ENCODE data around the gene NPHP4.

NPHP4 gene

GRCh38 chr1:5879421-5879820, 112.8 kb downstream of the NPHP4 start:
- Histone ChIP-seq H3K36me3 (ENCODE audit: control insufficient read depth, insufficient read depth, low read length) (peaks cover 17% of the 10 kb centered on the region), H3K4me3 (ENCODE audit: extremely low read depth, insufficient read depth, low read length, poor library complexity, severe bottlenecking) (no peak overlapping the region), H3K4me1 (ENCODE audit: control insufficient read depth, insufficient read depth, low read length, poor library complexity, severe bottlenecking) (peaks cover 4% of the 10 kb centered on the region), H3K9me3 (ENCODE audit: control insufficient read depth, low read length) (no peaks in the 10 kb centered on the region), H3K27ac (ENCODE audit: low read depth, low read length, severe bottlenecking) (no peak overlapping the region)
- 73 to 100% methylated on average over 2 to 7 of the region's 7 CpGs for WGBS, 2 experiments (ENCODE audit: insufficient coverage in 2 of 2)

GRCh38 chr1:5878971-5879370, 113.3 kb downstream of the NPHP4 start:
- Histone ChIP-seq H3K4me1 (ENCODE audit: control insufficient read depth, insufficient read depth, low read length, poor library complexity, severe bottlenecking) (peaks cover 4% of the 10 kb centered on the region), H3K27ac (ENCODE audit: low read depth, low read length, severe bottlenecking) (no peak overlapping the region), H3K36me3 (ENCODE audit: control insufficient read depth, insufficient read depth, low read length) (peaks cover 17% of the 10 kb centered on the region), H3K9me3 (ENCODE audit: control insufficient read depth, low read length) (no peaks in the 10 kb centered on the region), H3K4me3 (ENCODE audit: extremely low read depth, insufficient read depth, low read length, poor library complexity, severe bottlenecking) (no peak overlapping the region)
- WGBS, 2 experiments (ENCODE audit: insufficient coverage in 2 of 2), result 79 to 83% methylated on average over 3 to 4 of the region's 4 CpGs

- Histone ChIP-seq H3K4me3 (ENCODE audit: extremely low read depth, insufficient read depth, low read length, poor library complexity, severe bottlenecking) (no peak overlapping the region), H3K36me3 (ENCODE audit: control insufficient read depth, insufficient read depth, low read length) (peaks cover 21% of the 10 kb centered on the region)
- WGBS, 2 experiments (ENCODE audit: insufficient coverage in 2 of 2), result 89 to 92% methylated on average over 18 to 19 of the region's 20 CpGs
Measured at GRCh38 chr1:5877683-5878530, 114.3 kb downstream of the NPHP4 start.

GRCh38 chr1:5877001-5877400, 115.2 kb downstream of the NPHP4 start:
- 86 to 89% methylated on average over 19 to 22 of the region's 22 CpGs for WGBS, 2 experiments (ENCODE audit: insufficient coverage in 2 of 2)
- Histone ChIP-seq H3K36me3 (ENCODE audit: control insufficient read depth, insufficient read depth, low read length) (peaks cover 25% of the 10 kb centered on the region), H3K4me1 (ENCODE audit: control insufficient read depth, insufficient read depth, low read length, poor library complexity, severe bottlenecking) (peaks cover 4% of the 10 kb centered on the region), H3K9me3 (ENCODE audit: control insufficient read depth, low read length) (no peaks in the 10 kb centered on the region), H3K27ac (ENCODE audit: low read depth, low read length, severe bottlenecking) (no peak overlapping the region), H3K4me3 (ENCODE audit: extremely low read depth, insufficient read depth, low read length, poor library complexity, severe bottlenecking) (no peak overlapping the region)

More at GRCh38 chr1:5877683-5878530, 114.3 kb downstream of the NPHP4 start:
- Histone ChIP-seq H3K9me3 (ENCODE audit: control insufficient read depth, low read length) (no peaks in the 10 kb centered on the region), H3K27ac (ENCODE audit: low read depth, low read length, severe bottlenecking) (no peak overlapping the region), H3K4me1 (ENCODE audit: control insufficient read depth, insufficient read depth, low read length, poor library complexity, severe bottlenecking) (peaks cover 4% of the 10 kb centered on the region)

- 90 to 93% methylated on average over 4 to 6 of the region's 7 CpGs for WGBS, 2 experiments (ENCODE audit: insufficient coverage in 2 of 2)
- peaks cover 30% of the 10 kb centered on the region for H3K36me3 ChIP-seq (ENCODE audit: control insufficient read depth, insufficient read depth, low read length)
- no peak overlapping the region for H3K27ac ChIP-seq (ENCODE audit: low read depth, low read length, severe bottlenecking)
- peaks cover 4% of the 10 kb centered on the region for H3K4me1 ChIP-seq (ENCODE audit: control insufficient read depth, insufficient read depth, low read length, poor library complexity, severe bottlenecking)
- H3K9me3 ChIP-seq (ENCODE audit: control insufficient read depth, low read length), result no peaks in the 10 kb centered on the region
- H3K4me3 ChIP-seq (ENCODE audit: extremely low read depth, insufficient read depth, low read length, poor library complexity, severe bottlenecking), result no peak overlapping the region
Measured at GRCh38 chr1:5876094-5876650, 116.1 kb downstream of the NPHP4 start.

GRCh38 chr1:5875345-5875910, 116.8 kb downstream of the NPHP4 start:
- H3K36me3 ChIP-seq (ENCODE audit: control insufficient read depth, insufficient read depth, low read length), result peaks cover 26% of the 10 kb centered on the region
- WGBS, 2 experiments (ENCODE audit: insufficient coverage in 2 of 2), result 94 to 98% methylated on average over 15 of the region's 15 CpGs

GRCh38 chr1:5874416-5875110, 117.7 kb downstream of the NPHP4 start:
- Histone ChIP-seq H3K36me3 (ENCODE audit: control insufficient read depth, insufficient read depth, low read length) (peaks cover 22% of the 10 kb centered on the region), H3K27ac (ENCODE audit: low read depth, low read length, severe bottlenecking) (no peak overlapping the region), H3K4me1 (ENCODE audit: control insufficient read depth, insufficient read depth, low read length, poor library complexity, severe bottlenecking) (peaks cover 4% of the 10 kb centered on the region), H3K4me3 (ENCODE audit: extremely low read depth, insufficient read depth, low read length, poor library complexity, severe bottlenecking) (no peak overlapping the region), H3K9me3 (ENCODE audit: control insufficient read depth, low read length) (no peaks in the 10 kb centered on the region)
- 95% methylated on average over 35 to 40 of the region's 41 CpGs for WGBS, 2 experiments (ENCODE audit: insufficient coverage in 2 of 2)

More at GRCh38 chr1:5875345-5875910, 116.8 kb downstream of the NPHP4 start:
- H3K9me3 ChIP-seq (ENCODE audit: control insufficient read depth, low read length), result no peaks in the 10 kb centered on the region
- no peak overlapping the region for H3K27ac ChIP-seq (ENCODE audit: low read depth, low read length, severe bottlenecking)
- no peak overlapping the region for H3K4me3 ChIP-seq (ENCODE audit: extremely low read depth, insufficient read depth, low read length, poor library complexity, severe bottlenecking)
- H3K4me1 ChIP-seq (ENCODE audit: control insufficient read depth, insufficient read depth, low read length, poor library complexity, severe bottlenecking), result peaks cover 4% of the 10 kb centered on the region

GRCh38 chr1:5873556-5873955, 118.7 kb downstream of the NPHP4 start:
- Histone ChIP-seq H3K4me1 (ENCODE audit: control insufficient read depth, insufficient read depth, low read length, poor library complexity, severe bottlenecking) (peaks cover 4% of the 10 kb centered on the region), H3K4me3 (ENCODE audit: extremely low read depth, insufficient read depth, low read length, poor library complexity, severe bottlenecking) (no peak overlapping the region), H3K9me3 (ENCODE audit: control insufficient read depth, low read length) (peaks cover 5% of the 10 kb centered on the region), H3K36me3 (ENCODE audit: control insufficient read depth, insufficient read depth, low read length) (peaks cover 13% of the 10 kb centered on the region), H3K27ac (ENCODE audit: low read depth, low read length, severe bottlenecking) (no peak overlapping the region)
- WGBS, 2 experiments (ENCODE audit: insufficient coverage in 2 of 2), result 94 to 100% methylated on average over 4 to 7 of the region's 7 CpGs

GRCh38 chr1:5872886-5873285, 119.3 kb downstream of the NPHP4 start:
- Histone ChIP-seq H3K27ac (ENCODE audit: low read depth, low read length, severe bottlenecking) (no peak overlapping the region), H3K36me3 (ENCODE audit: control insufficient read depth, insufficient read depth, low read length) (peaks cover 13% of the 10 kb centered on the region), H3K9me3 (ENCODE audit: control insufficient read depth, low read length) (peaks cover 5% of the 10 kb centered on the region), H3K4me3 (ENCODE audit: extremely low read depth, insufficient read depth, low read length, poor library complexity, severe bottlenecking) (no peak overlapping the region), H3K4me1 (ENCODE audit: control insufficient read depth, insufficient read depth, low read length, poor library complexity, severe bottlenecking) (peaks cover 3% of the 10 kb centered on the region)
- 92 to 97% methylated on average over 10 to 16 of the region's 16 CpGs for WGBS, 2 experiments (ENCODE audit: insufficient coverage in 2 of 2)

- WGBS, 2 experiments (ENCODE audit: insufficient coverage in 2 of 2), result 90 to 94% methylated on average over 5 of the region's 6 CpGs
- H3K4me3 ChIP-seq (ENCODE audit: extremely low read depth, insufficient read depth, low read length, poor library complexity, severe bottlenecking), result no peak overlapping the region
- H3K27ac ChIP-seq (ENCODE audit: low read depth, low read length, severe bottlenecking), result no peak overlapping the region
- H3K4me1 ChIP-seq (ENCODE audit: control insufficient read depth, insufficient read depth, low read length, poor library complexity, severe bottlenecking), result no peaks in the 10 kb centered on the region
- peaks cover 13% of the 10 kb centered on the region for H3K36me3 ChIP-seq (ENCODE audit: control insufficient read depth, insufficient read depth, low read length)
- peaks cover 5% of the 10 kb centered on the region for H3K9me3 ChIP-seq (ENCODE audit: control insufficient read depth, low read length)
Measured at GRCh38 chr1:5868931-5869500, 123.2 kb downstream of the NPHP4 start.
